COR-L47 (cell line): ENCODE data around the gene AOC2.
A peak's percentile ranks its signal among the peaks of the same experiment; 100 is the strongest.
"Not testable (repeated sequence)": the region's sequence is repeated elsewhere in the genome, so short reads cannot be mapped to it uniquely, and the experiment has no call there.

Source experiments
- DNase-seq: peaks from one replicate; lab custom pipeline; 2025; lab: John Stamatoyannopoulos, UW

AOC2 gene

GRCh38 chr17:42832934-42833766 is 11.2 kb upstream of the AOC2 start, which contains the start of gene PSME3:
Gene PSME3 (plus strand): TSS chr17:42833397. CDS start chr17:42833632, 235 bp downstream.
- peak; percentile 73 for DNase-seq

- DNase-seq: no peak
Observed at GRCh38 chr17:42833767-42834422, 10.5 kb upstream of the AOC2 start.

- no peak for DNase-seq
Observed at GRCh38 chr17:42835732-42836131, 8.6 kb upstream of the AOC2 start.

GRCh38 chr17:42841975-42842685 is 2.2 kb upstream of the AOC2 start:
- DNase-seq: no peak

GRCh38 chr17:42843358-42843934 is 934 bp upstream of the AOC2 start:
- peak; percentile 51 for DNase-seq

- DNase-seq: no peak
Observed at GRCh38 chr17:42844761-42845555, 578 bp downstream of the AOC2 start.

GRCh38 chr17:42845556-42845917 is 1.2 kb downstream of the AOC2 start:
- DNase-seq: no peak

- DNase-seq: no peak
Observed at GRCh38 chr17:42845918-42846593, 1.7 kb downstream of the AOC2 start.

- DNase-seq: no peak
Observed at GRCh38 chr17:42846594-42847280, 2.4 kb downstream of the AOC2 start.

- no peak for DNase-seq
Observed at GRCh38 chr17:42848093-42848492, 3.7 kb downstream of the AOC2 start.

GRCh38 chr17:42849031-42849430 is 4.7 kb downstream of the AOC2 start:
- no peak for DNase-seq

GRCh38 chr17:42849451-42850181 is 5.2 kb downstream of the AOC2 start:
- no peak for DNase-seq

GRCh38 chr17:42850954-42851353 is 6.6 kb downstream of the AOC2 start, which contains the start of gene AOC3:
Gene AOC3 (plus strand): TSS chr17:42851199. CDS start chr17:42851344, 145 bp downstream.
- no peak for DNase-seq

- DNase-seq: not testable (repeated sequence)
Observed at GRCh38 chr17:42851371-42852240, 7.2 kb downstream of the AOC2 start.

- no peak for DNase-seq
Observed at GRCh38 chr17:42852351-42852750, 8.0 kb downstream of the AOC2 start.

GRCh38 chr17:42853004-42853403 is 8.6 kb downstream of the AOC2 start:
- no peak for DNase-seq

GRCh38 chr17:42853597-42853967 is 9.2 kb downstream of the AOC2 start:
- DNase-seq: no peak

- no peak for DNase-seq
Observed at GRCh38 chr17:42853968-42854790, 9.8 kb downstream of the AOC2 start.
